BLaER1 treated with 17β-estradiol and CSF1 and Interleukin-3, amounts not matched to agents 10 nM and 100 nM (cell line): ENCODE results near the gene ZBTB46.
A peak's percentile ranks its signal among the peaks of the same experiment; 100 is the strongest.
"Not testable (repeated sequence)": the region's sequence is repeated elsewhere in the genome, so short reads cannot be mapped to it uniquely, and the experiment has no call there.

Source experiments
- H3K27ac ChIP-seq, 11 experiments: shearing (Covaris generic); formaldehyde crosslinking; 2 replicates each; pipeline ENCODE4 v1.8.1; 2022
- H3K27me3 ChIP-seq, 11 experiments: shearing (Covaris generic); formaldehyde crosslinking; 2 replicates each; pipeline ENCODE4 v1.8.1; 2022
- H3K36me3 ChIP-seq, 11 experiments: shearing (Covaris generic); formaldehyde crosslinking; 2 replicates each; pipeline ENCODE4 v1.8.1; 2022
- H3K4me1 ChIP-seq, 10 experiments: shearing (Covaris generic); formaldehyde crosslinking; 2 replicates each; pipeline ENCODE4 v1.8.1; 2022
- H3K4me2 ChIP-seq, 11 experiments: shearing (Covaris generic); formaldehyde crosslinking; 2 replicates each; pipeline ENCODE4 v1.8.1; 2022
- H3K4me3 ChIP-seq, 10 experiments: shearing (Covaris generic); formaldehyde crosslinking; 2 replicates each; pipeline ENCODE4 v1.8.1; 2022
- H3K9ac ChIP-seq, 11 experiments: shearing (Covaris generic); formaldehyde crosslinking; 2 replicates each; pipeline ENCODE4 v1.8.1; 2022
- H3K9me3 ChIP-seq, 11 experiments: shearing (Covaris generic); formaldehyde crosslinking; replicated peaks in 1 of 11; 2 replicates each; pipeline ENCODE4 v1.8.1; 2022
- H4K20me1 ChIP-seq, 11 experiments: shearing (Covaris generic); formaldehyde crosslinking; 2 replicates each; pipeline ENCODE4 v1.8.1; 2022
- Cebpa-rat ChIP-seq, 11 experiments: shearing (Covaris generic); IDR thresholded peaks; 2 replicates each; pipeline ENCODE4 v1.8.1; 2022

Gene ZBTB46

DNA sequence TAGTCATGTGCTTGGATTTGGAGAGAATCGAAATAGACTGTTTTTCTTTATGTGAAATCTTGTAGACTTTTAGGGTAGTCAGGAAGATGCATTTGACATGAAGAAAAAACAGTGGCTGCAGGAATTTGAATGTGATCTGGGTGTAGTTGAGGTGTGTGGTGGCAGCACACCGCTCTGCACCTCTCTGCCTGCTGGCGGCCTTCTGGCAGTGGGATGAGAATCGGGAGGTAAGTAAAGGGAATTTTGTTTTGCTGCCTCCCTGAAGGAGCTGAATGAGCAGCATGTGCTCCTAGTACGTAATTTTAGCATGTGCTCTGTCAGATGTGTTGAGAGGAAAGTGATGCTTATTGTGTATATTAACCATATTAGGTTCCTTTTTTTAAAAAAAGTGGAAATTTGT is 37.2 kb upstream of the ZBTB46 start:
- Histone ChIP-seq H3K4me1 (peaks cover 50 to 82% (median 80%) of the 10 kb centered on the region in 10 experiments), H3K9ac (peak overlapping the region in 10 of 11 experiments; percentile 94 to 99 (median 96); a peak in 19 of 22 replicates), H4K20me1 (peaks cover 0 to 47% (median 9%) of the 10 kb centered on the region in 11 experiments; a peak in 9 of 22 replicates), H3K36me3 (peaks cover 58 to 71% (median 70%) of the 10 kb centered on the region in 11 experiments), H3K4me3 (peak overlapping the region in 8 of 10 experiments; percentile 9 to 96 (median 84); a peak in 12 of 20 replicates), H3K9me3 (no peaks in the 10 kb centered on the region; a peak in 1 of 22 replicates), H3K4me2 (peak overlapping the region in 10 of 11 experiments; percentile 87 to 100 (median 94); a peak in 20 of 22 replicates), H3K27ac (peak overlapping the region; percentile 21 to 98 (median 94); a peak in 16 of 22 replicates), H3K27me3 (no peaks in the 10 kb centered on the region)
- no peak for TF ChIP-seq Cebpa-rat (IDR thresholded peaks at IDR 0.05)

- peak overlapping the region; percentile 94 to 99 (median 97); a peak in 20 of 22 replicates for H3K9ac ChIP-seq
These were observed 36.0 kb upstream of the ZBTB46 start for GRCh38 chr20:63867042-63867441.

GRCh38 chr20:63864978-63865640 is 34.0 kb upstream of the ZBTB46 start, which contains the start of gene TPD52L2:
Gene TPD52L2 (plus strand): TSS chr20:63865270. CDS start chr20:63865366, 96 bp downstream.
- Histone ChIP-seq H3K27ac (peak within 1 kb of the TSS; percentile 93 to 99 (median 96)), H3K36me3 (peaks cover 45 to 61% (median 58%) of the 10 kb centered on the region in 11 experiments), H3K27me3 (no peaks in the 10 kb centered on the region), H4K20me1 (peaks cover 0 to 47% (median 33%) of the 10 kb centered on the region in 11 experiments; a peak in 11 of 22 replicates), H3K4me3 (peak within 1 kb of the TSS; percentile 78 to 99 (median 92)), H3K4me2 (peak within 1 kb of the TSS; percentile 87 to 100 (median 96)), H3K9ac (peak within 1 kb of the TSS; percentile 94 to 99 (median 97)), H3K9me3 (no peaks in the 10 kb centered on the region), H3K4me1 (peaks cover 45 to 81% (median 72%) of the 10 kb centered on the region in 10 experiments)
- peak in 10 of 11 experiments; percentile 25 to 95 (median 82); a peak in 16 of 22 replicates for TF ChIP-seq Cebpa-rat (IDR thresholded peaks at IDR 0.05)

More at GRCh38 chr20:63867042-63867441, 36.0 kb upstream of the ZBTB46 start:
- peaks cover 0 to 47% (median 17%) of the 10 kb centered on the region in 11 experiments; a peak in 10 of 22 replicates for H4K20me1 ChIP-seq
- peaks cover 54 to 67% (median 65%) of the 10 kb centered on the region in 11 experiments for H3K36me3 ChIP-seq
- peak overlapping the region; percentile 22 to 99 (median 96); a peak in 16 of 22 replicates for H3K27ac ChIP-seq
- H3K27me3 ChIP-seq, H3K9me3 ChIP-seq: not testable (repeated sequence)
- peak overlapping the region; percentile 87 to 100 (median 96) for H3K4me2 ChIP-seq
- H3K4me3 ChIP-seq: peak overlapping the region in 9 of 10 experiments; percentile 78 to 99 (median 93); a peak in 17 of 20 replicates
- H3K4me1 ChIP-seq: peaks cover 40 to 81% (median 75%) of the 10 kb centered on the region in 10 experiments

GRCh38 chr20:63864545-63864977 is 33.5 kb upstream of the ZBTB46 start:
- H3K4me3 ChIP-seq: peak overlapping the region; percentile 78 to 99 (median 92)
- no peak for TF ChIP-seq Cebpa-rat (IDR thresholded peaks at IDR 0.05)
- peaks cover 0 to 44% (median 33%) of the 10 kb centered on the region in 11 experiments; a peak in 11 of 22 replicates for H4K20me1 ChIP-seq
- peak overlapping the region; percentile 94 to 99 (median 97) for H3K9ac ChIP-seq
- H3K4me2 ChIP-seq: peak overlapping the region; percentile 85 to 98 (median 96)
- peaks cover 51 to 81% (median 72%) of the 10 kb centered on the region in 10 experiments for H3K4me1 ChIP-seq
- peaks cover 40 to 55% (median 52%) of the 10 kb centered on the region in 11 experiments for H3K36me3 ChIP-seq
- H3K27me3 ChIP-seq: no peaks in the 10 kb centered on the region
- H3K9me3 ChIP-seq: no peaks in the 10 kb centered on the region
- H3K27ac ChIP-seq: peak overlapping the region; percentile 79 to 99 (median 96)

GRCh38 chr20:63863798-63864544 is 32.9 kb upstream of the ZBTB46 start:
- H3K9me3 ChIP-seq: no peaks in the 10 kb centered on the region
- H3K9ac ChIP-seq: peak overlapping the region; percentile 94 to 99 (median 97)
- H3K36me3 ChIP-seq: peaks cover 34 to 49% (median 46%) of the 10 kb centered on the region in 11 experiments
- H4K20me1 ChIP-seq: peaks cover 0 to 38% (median 30%) of the 10 kb centered on the region in 11 experiments; a peak in 11 of 22 replicates
- peaks cover 57 to 81% (median 72%) of the 10 kb centered on the region in 10 experiments for H3K4me1 ChIP-seq
- no peaks in the 10 kb centered on the region for H3K27me3 ChIP-seq
- H3K4me2 ChIP-seq: peak overlapping the region; percentile 85 to 98 (median 96)
- H3K27ac ChIP-seq: peak overlapping the region; percentile 82 to 99 (median 96)
- H3K4me3 ChIP-seq: peak overlapping the region; percentile 78 to 99 (median 92)
- no peak for TF ChIP-seq Cebpa-rat (IDR thresholded peaks at IDR 0.05)

GRCh38 chr20:63863021-63863797 is 32.1 kb upstream of the ZBTB46 start:
- peak overlapping the region; percentile 94 to 99 (median 97) for H3K9ac ChIP-seq
- TF ChIP-seq Cebpa-rat (IDR thresholded peaks at IDR 0.05): no peak
- peaks cover 26 to 42% (median 39%) of the 10 kb centered on the region in 11 experiments for H3K36me3 ChIP-seq
- peak overlapping the region; percentile 82 to 99 (median 96) for H3K27ac ChIP-seq
- no peaks in the 10 kb centered on the region for H3K27me3 ChIP-seq
- no peaks in the 10 kb centered on the region for H3K9me3 ChIP-seq
- peaks cover 64 to 81% (median 73%) of the 10 kb centered on the region in 10 experiments for H3K4me1 ChIP-seq
- H3K4me3 ChIP-seq: peak overlapping the region; percentile 78 to 99 (median 92)
- peaks cover 0 to 35% (median 22%) of the 10 kb centered on the region in 11 experiments; a peak in 11 of 22 replicates for H4K20me1 ChIP-seq
- peak overlapping the region; percentile 85 to 98 (median 96) for H3K4me2 ChIP-seq

GRCh38 chr20:63861981-63862901 is 31.2 kb upstream of the ZBTB46 start:
- H3K9ac ChIP-seq: no peak overlapping the region; a peak in 1 of 22 replicates
- TF ChIP-seq Cebpa-rat (IDR thresholded peaks at IDR 0.05): no peak
- H3K4me2 ChIP-seq: peak overlapping the region in 5 of 11 experiments; percentile 80 to 99 (median 98); a peak in 10 of 22 replicates
- peak overlapping the region in 2 of 11 experiments; percentile 13 to 55; a peak in 3 of 22 replicates for H3K27ac ChIP-seq
- no peaks in the 10 kb centered on the region for H3K9me3 ChIP-seq
- peaks cover 64 to 81% (median 73%) of the 10 kb centered on the region in 10 experiments for H3K4me1 ChIP-seq
- peaks cover 0 to 32% (median 13%) of the 10 kb centered on the region in 11 experiments; a peak in 9 of 22 replicates for H4K20me1 ChIP-seq
- H3K27me3 ChIP-seq: no peaks in the 10 kb centered on the region
- no peak overlapping the region for H3K4me3 ChIP-seq
- H3K36me3 ChIP-seq: peaks cover 23 to 32% (median 29%) of the 10 kb centered on the region in 11 experiments
